Diencephalon (tissue), 1 donor: Measurements from ENCODE around the gene PTTG1IP2. TPM values are rescaled to one million over a fixed set of nuclear protein-coding genes. Genes with fewer than 3 reads are reported as not detected.

Source experiments
- total RNA-seq: library from RNA; depleted of rRNA; stranded (reverse); fragments of >200 nt; gene quantifications from one replicate; pipeline ENCODE4 v1.2.3, GENCODE V29; 2014

PTTG1IP2 gene
- not detected for total RNA-seq

DNA sequence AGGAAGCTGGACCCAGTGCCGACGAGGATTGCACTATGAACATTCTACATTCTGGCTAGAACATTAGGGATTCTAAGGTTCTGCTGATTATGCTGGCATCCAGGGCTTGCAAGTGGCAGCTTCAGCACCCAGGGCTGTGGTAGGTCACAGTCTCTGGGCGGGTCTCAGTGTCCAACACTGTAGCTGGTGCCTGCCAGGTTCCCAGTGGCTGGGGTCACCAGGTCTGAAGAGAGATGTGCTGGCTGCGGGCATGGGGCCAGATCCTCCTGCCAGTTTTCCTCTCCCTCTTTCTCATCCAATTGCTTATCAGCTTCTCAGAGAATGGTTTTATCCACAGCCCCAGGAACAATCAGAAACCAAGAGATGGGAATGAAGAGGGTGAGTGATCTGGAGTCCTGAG is at the start of gene PTTG1IP2:
PTTG1IP2 (plus strand) TSS at position 86 of the 400 bp plus-strand sequence; CDS start at position 234, 148 bp downstream.

Other genes with a start within 250 kb of the PTTG1IP2 start
- gene CFAP69, start 224.5 kb upstream of the PTTG1IP2 start, total RNA-seq, result 9.2 TPM
- 0.23 TPM for gene FAM237B, start 148.3 kb upstream of the PTTG1IP2 start, total RNA-seq
- 22.4 TPM for gene GTPBP10, start 122.9 kb upstream of the PTTG1IP2 start, total RNA-seq
- gene CLDN12, start 66.2 kb upstream of the PTTG1IP2 start, total RNA-seq, result 53.7 TPM
- gene CDK14, start 126.7 kb downstream of the PTTG1IP2 start, total RNA-seq, result 137 TPM